ENCODE measurements around the gene STAC. TPM values are rescaled to one million over a fixed set of nuclear protein-coding genes. Genes with fewer than 3 reads are reported as not detected.

The STAC gene
- total and polyA plus RNA-seq, 12 donors: 1.3 to 12.0 (median 3.4) TPM

- TF ChIP-seq CTCF (IDR thresholded peaks at IDR 0.05) (no peak), POLR2A (IDR thresholded peaks at IDR 0.05) (no peak)
- Histone ChIP-seq H3K9me3 (replicated peaks in 1 of 3) (no peaks in the 10 kb centered on the region), H3K27ac (no peak overlapping the region), H3K36me3 (replicated peaks in 1 of 2) (no peaks in the 10 kb centered on the region), H3K4me1 (replicated peaks in 1 of 2) (no peaks in the 10 kb centered on the region), H3K27me3 (no peaks in the 10 kb centered on the region), H3K4me3 (no peak overlapping the region)
- no peak for DNase-seq
- WGBS, 4 donors: 61 to 75% (median 73%) methylated on average over 5 of the region's 5 CpGs
- intact Hi-C loops (cut with DNase I): no loop called here
Measured at GRCh38 chr3:36511791-36512486, 131.6 kb downstream of the STAC start.

GRCh38 chr3:36512555-36512954 is 132.3 kb downstream of the STAC start:
- Histone ChIP-seq H3K9me3 (replicated peaks in 1 of 3) (no peaks in the 10 kb centered on the region), H3K36me3 (replicated peaks in 1 of 2) (no peaks in the 10 kb centered on the region), H3K27ac (no peak overlapping the region), H3K27me3 (no peaks in the 10 kb centered on the region), H3K4me1 (replicated peaks in 1 of 2) (no peaks in the 10 kb centered on the region), H3K4me3 (no peak overlapping the region)
- no peak for DNase-seq
- 57 to 81% (median 68%) methylated on average over 3 of the region's 3 CpGs for WGBS, 4 donors
- no peak for TF ChIP-seq POLR2A (IDR thresholded peaks at IDR 0.05)
- intact Hi-C loops (cut with DNase I): no loop called here

GRCh38 chr3:36514171-36514570 is 133.9 kb downstream of the STAC start:
- H3K27me3 ChIP-seq: no peaks in the 10 kb centered on the region
- TF ChIP-seq CTCF (IDR thresholded peaks at IDR 0.05) (no peak), POLR2A (IDR thresholded peaks at IDR 0.05) (no peak)
- no peaks in the 10 kb centered on the region for H3K4me1 ChIP-seq (replicated peaks in 1 of 2)
- H3K4me3 ChIP-seq: no peak overlapping the region
- WGBS, 4 donors: 91 to 100% (median 96%) methylated on average over 1 of the region's 1 CpG
- no peaks in the 10 kb centered on the region for H3K36me3 ChIP-seq (replicated peaks in 1 of 2)
- no peak overlapping the region for H3K27ac ChIP-seq
- no peak for DNase-seq
- intact Hi-C loops (cut with DNase I): no loop called here
- H3K9me3 ChIP-seq (replicated peaks in 1 of 3): no peaks in the 10 kb centered on the region

- 77 to 91% (median 81%) methylated on average over 3 of the region's 3 CpGs for WGBS, 4 donors
- no peaks in the 10 kb centered on the region for H3K4me1 ChIP-seq (replicated peaks in 1 of 2)
- H3K9me3 ChIP-seq (replicated peaks in 1 of 3): no peaks in the 10 kb centered on the region
- TF ChIP-seq POLR2A (IDR thresholded peaks at IDR 0.05) (no peak), CTCF (IDR thresholded peaks at IDR 0.05) (no peak)
- no peaks in the 10 kb centered on the region for H3K36me3 ChIP-seq (replicated peaks in 1 of 2)
- no peak overlapping the region for H3K4me3 ChIP-seq
- intact Hi-C loops (cut with DNase I): no loop called here
- no peaks in the 10 kb centered on the region for H3K27me3 ChIP-seq
- no peak for DNase-seq
- H3K27ac ChIP-seq: no peak overlapping the region
Measured at GRCh38 chr3:36519682-36520081, 139.4 kb downstream of the STAC start.
